Limb (tissue), 2 donors: ENCODE data around the gene ALOX5.
"Not testable (repeated sequence)": the region's sequence is repeated elsewhere in the genome, so short reads cannot be mapped to it uniquely, and the experiment has no call there.

Source experiments
- DNase-seq, 2 donors: peaks; one replicate each; pipeline ENCODE4 v3.0.0-alpha.2; 2016; ENCODE audit errors: extremely low spot score in 2 of 2

The ALOX5 gene

DNA sequence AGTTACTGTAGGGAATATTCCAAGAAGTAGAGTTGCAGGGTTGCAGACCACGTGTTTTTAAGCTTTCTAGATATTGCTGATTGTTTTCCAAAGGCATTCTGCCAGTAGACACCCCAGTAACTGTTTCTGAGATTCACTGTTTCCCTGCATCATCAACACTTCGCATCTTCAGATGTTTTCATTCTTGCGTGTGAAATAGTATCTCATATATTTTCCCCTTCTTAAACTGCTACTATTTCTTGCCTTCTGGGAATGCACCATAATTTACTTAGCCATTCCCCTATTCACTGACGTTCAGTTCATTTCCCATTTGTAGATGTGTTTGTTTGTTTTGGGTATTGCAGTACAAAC is 30.7 kb downstream of the ALOX5 start:
- DNase-seq, result no peak

DNA sequence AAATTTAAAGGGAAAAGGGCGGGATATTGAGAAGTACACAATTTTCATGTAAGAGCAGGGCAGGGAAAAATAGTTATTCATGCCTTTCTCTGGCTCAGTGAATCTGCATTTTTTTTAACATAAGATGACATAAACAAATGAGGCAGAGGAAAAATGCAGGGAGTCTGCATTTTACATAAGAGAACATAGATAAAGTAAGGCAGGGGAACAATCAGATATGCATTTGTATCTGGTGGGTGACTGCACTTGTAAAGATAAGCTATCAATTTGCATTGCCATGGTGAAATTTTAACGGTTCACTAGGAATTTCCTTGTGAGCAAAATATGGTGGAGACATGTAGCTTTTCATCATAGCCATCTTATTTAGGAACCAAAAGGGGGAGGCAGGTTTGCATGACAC is 33.5 kb downstream of the ALOX5 start:
- DNase-seq, result no peak

- DNase-seq, result no peak
These were observed 34.7 kb downstream of the ALOX5 start for GRCh38 chr10:45408421-45409319.

DNA sequence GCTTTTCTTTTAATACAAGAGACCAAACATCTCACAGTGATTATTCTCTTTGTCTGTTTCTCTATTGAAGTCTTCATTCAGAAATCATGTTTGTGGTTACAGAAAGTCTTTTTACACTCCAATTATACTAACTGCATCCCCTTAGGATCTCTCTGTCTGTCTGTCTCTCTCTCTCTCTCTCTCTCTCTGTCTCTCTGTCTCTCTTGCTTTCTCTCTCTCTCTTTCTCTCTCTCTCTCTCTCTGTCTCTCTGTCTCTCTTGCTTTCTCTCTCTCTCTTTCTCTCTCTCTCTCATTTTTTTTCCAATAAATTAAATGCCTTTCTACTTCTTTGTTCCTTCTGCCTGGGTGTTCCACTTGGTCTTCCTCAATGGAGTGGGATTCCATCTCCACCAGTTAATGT is 35.3 kb downstream of the ALOX5 start:
- not testable (repeated sequence) for DNase-seq

- DNase-seq, result no peak
These were observed 35.8 kb downstream of the ALOX5 start for GRCh38 chr10:45409782-45410181.

DNA sequence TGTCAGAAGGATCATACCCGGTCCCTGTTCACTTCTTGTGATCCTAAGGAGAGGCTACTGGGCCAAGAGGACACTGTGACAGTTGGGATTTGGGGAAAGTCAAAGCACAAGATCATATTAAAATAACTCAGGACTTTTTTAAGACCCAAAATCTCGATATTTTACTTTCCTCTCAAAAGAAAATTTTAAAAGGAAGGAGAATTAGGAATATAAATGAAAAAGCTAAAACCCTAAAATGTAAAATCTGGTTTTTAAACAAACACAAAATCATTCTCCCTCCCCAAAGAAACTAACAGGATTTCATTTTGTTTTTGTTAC is 36.4 kb downstream of the ALOX5 start:
- no peak for DNase-seq

- no peak for DNase-seq
These were observed 37.0 kb downstream of the ALOX5 start for GRCh38 chr10:45410807-45411606.

DNA sequence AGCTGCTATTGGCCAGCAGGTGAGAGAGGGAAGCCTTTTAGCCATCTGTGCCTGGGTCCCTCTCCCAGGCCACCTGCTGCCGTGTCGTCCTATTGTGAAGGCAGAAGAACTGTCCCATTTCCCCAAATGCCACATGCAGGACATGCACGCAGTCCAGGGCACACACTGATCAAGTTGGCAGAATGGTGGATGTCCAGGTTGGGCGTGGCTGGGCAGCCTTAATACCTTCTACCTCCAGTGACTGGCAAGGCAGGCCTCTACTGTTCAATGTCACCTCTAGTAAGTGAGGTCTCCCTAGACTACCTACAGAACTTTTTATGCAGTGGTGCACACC is 37.6 kb downstream of the ALOX5 start:
- no peak for DNase-seq

DNA sequence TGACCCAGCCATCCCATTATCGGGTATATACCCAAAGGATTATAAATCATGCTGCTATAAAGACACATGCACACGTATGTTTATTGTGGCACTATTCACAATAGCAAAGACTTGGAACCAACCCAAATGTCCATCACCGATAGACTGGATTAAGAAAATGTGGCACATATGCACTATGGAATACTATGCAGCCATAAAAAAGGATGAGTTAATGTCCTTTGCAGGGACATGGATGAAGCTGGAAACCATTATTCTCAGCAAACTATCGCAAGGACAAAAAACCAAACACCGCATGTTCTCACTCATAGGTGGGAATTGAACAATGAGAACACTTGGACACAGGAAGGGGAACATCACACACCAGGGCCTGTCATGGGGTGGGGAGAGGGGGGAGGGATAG is 41.0 kb downstream of the ALOX5 start:
- DNase-seq, result not testable (repeated sequence)

- DNase-seq, result no peak
These were observed 42.6 kb downstream of the ALOX5 start for GRCh38 chr10:45416603-45417002.

DNA sequence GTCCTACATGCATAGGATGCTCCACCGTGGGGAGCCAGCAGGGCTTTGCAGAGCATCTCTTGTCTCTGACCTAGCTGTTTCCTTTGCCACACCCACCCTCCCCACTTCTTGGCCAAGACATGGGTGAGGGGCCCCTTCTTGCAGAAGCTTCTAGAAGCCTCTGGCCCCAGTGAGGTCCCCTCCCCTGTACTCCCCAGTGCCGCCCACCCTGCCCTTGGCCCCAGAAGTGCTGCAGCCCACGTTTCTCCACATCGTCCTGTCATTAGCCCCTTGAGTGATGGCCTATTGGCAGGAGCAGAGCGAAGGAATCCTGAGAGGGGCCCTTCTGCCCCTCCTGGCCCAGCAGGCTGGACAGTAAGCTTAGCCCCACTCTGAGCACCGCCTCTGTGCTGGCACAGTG is 43.7 kb downstream of the ALOX5 start:
- no peak for DNase-seq

DNA sequence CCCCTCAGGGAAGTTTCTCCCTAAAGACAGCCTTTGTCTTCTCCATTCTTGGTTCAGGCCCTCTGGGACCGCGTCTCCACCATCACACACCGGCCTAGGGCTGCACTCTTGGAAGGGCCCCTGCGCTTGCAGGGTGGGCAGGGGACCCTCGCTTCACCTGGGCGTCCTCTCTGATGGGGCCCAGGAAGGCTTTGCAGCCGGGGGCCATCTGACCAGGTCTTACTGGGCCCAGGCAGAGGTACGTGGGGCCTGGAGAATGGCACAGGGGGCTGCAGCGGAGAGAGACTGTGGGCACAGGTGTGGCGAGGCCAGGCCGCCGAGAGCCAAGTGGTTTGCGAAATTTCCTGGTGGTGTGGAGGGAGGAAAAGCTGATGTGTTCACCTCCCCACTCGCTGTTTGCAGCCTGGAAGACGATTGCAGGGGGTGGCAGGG is 44.4 kb downstream of the ALOX5 start:
- no peak for DNase-seq

GRCh38 chr10:45418849-45419675 is 45.0 kb downstream of the ALOX5 start:
- DNase-seq, result peak; percentile 68 to 82

DNA sequence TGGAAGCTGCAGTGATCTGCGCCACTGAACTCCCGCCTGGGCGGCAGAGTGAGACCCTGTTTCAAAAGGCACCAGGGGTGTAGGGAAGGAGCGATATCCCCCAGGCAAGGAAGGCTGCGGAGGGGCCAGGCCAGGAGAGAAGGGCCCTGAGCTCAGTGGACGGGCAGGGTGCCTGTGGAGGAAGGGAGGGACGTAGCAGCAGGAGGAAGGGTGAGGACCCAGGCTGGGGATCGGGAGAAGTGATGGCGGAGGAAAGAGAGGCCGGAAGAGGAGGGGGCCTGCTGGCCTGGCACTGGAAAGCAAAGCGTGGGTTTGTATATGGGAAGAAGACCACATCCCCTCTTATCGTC is 45.6 kb downstream of the ALOX5 start:
- DNase-seq, result peak in 1 of 2 donors; percentile 32

- DNase-seq, result peak; percentile 80 to 85
These were observed 46.6 kb downstream of the ALOX5 start for GRCh38 chr10:45420453-45421192.

GRCh38 chr10:45421221-45422097 is 47.4 kb downstream of the ALOX5 start:
- no peak for DNase-seq

DNA sequence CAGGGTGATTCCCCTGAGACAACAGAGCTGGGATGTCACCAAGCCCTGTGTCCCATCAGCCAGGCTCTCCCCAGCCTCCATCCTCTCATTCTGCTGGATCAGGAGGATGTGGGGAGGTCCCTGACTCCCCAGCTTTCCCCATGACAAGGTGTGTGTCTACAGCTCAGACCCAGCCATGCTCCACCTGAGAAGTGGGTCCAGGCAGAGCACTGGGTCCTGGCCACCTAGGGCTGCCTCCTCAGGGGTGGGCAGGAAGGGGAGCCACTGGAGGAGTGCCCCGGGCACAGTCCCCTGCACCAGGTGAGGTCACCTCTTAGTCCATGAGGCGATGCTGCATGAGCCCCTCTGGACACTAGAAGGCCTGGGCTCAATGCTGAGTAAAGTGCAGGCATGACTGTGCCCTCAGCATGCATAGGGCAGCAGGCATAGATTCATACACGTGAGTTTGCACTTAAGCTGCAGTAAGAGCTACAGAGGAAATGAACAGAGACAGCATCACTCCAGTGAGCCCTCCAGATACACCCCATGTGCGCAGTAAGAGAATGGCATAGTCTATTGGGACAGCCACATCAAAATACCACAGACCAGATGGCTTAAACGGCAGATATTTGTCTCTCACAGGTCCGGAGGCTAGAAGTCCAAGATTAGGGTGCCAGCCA is 48.3 kb downstream of the ALOX5 start:
- no peak for DNase-seq

- no peak for DNase-seq
These were observed 49.0 kb downstream of the ALOX5 start for GRCh38 chr10:45422866-45423659.

DNA sequence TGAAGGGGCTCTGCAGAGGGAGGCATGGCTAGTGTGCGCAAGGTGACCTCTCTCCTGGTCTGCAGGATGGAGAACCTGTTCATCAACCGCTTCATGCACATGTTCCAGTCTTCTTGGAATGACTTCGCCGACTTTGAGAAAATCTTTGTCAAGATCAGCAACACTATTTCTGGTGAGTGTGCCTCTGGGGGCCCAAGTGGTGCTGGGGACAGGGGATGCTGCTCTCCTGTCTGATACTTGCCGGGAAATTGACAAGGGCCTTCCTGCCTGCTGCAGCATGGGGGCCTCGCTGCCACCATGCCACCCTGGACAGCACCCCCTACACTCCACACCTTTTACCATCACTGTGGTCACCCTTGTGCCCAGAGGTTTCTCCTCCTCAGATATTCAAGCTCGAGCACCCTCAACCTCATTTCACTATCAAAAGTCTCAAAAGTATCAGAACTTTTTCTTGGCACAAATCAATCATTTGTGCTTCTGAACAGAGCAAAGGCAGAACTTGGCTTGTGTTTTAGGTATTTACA is 50.0 kb downstream of the ALOX5 start:
- DNase-seq, result no peak
